DMS114 treated with DMSO at 0.1 percent for 48 hours (cell line): Measurements from ENCODE around the gene HTR7.
"Not testable (repeated sequence)": the region's sequence is repeated elsewhere in the genome, so short reads cannot be mapped to it uniquely, and the experiment has no call there.

Experiments
- DNase-seq: peaks from one replicate; lab custom pipeline; 2025; ENCODE audit not compliant: unreplicated experiment; lab: John Stamatoyannopoulos, UW

HTR7 gene

GRCh38 chr10:90857635-90858460 lies at the start of gene HTR7:
Gene HTR7 (minus strand): TSS chr10:90858039. CDS start chr10:90857671, 368 bp downstream.
- DNase-seq, result no peak

GRCh38 chr10:90906596-90906995 lies 48.8 kb upstream of the HTR7 start:
- no peak for DNase-seq

- no peak for DNase-seq
Measured at GRCh38 chr10:90905925-90906324, 48.1 kb upstream of the HTR7 start.

GRCh38 chr10:90896916-90897315 lies 39.1 kb upstream of the HTR7 start:
- DNase-seq, result not testable (repeated sequence)

- no peak for DNase-seq
Measured at GRCh38 chr10:90893190-90893589, 35.4 kb upstream of the HTR7 start.

GRCh38 chr10:90890347-90890746 lies 32.5 kb upstream of the HTR7 start:
- DNase-seq, result no peak

- no peak for DNase-seq
Measured at GRCh38 chr10:90889636-90890035, 31.8 kb upstream of the HTR7 start.

- DNase-seq, result no peak
Measured at GRCh38 chr10:90888387-90888786, 30.5 kb upstream of the HTR7 start.

GRCh38 chr10:90887555-90887954 lies 29.7 kb upstream of the HTR7 start:
- DNase-seq, result no peak

GRCh38 chr10:90885176-90885575 lies 27.3 kb upstream of the HTR7 start:
- DNase-seq, result no peak

GRCh38 chr10:90884431-90884830 lies 26.6 kb upstream of the HTR7 start:
- no peak for DNase-seq

GRCh38 chr10:90880059-90880719 lies 22.4 kb upstream of the HTR7 start:
- peak; percentile 52 for DNase-seq

GRCh38 chr10:90879062-90879461 lies 21.2 kb upstream of the HTR7 start:
- DNase-seq, result no peak

GRCh38 chr10:90872648-90873020 lies 14.8 kb upstream of the HTR7 start:
- DNase-seq, result no peak

- DNase-seq, result peak; percentile 88
Measured at GRCh38 chr10:90871766-90872647, 14.2 kb upstream of the HTR7 start, which contains the start of gene RPP30. Gene RPP30 (plus strand): TSS chr10:90871974. CDS start chr10:90871987, 13 bp downstream.

- DNase-seq, result peak; percentile 79
Measured at GRCh38 chr10:90871279-90871765, 13.5 kb upstream of the HTR7 start.

- no peak for DNase-seq
Measured at GRCh38 chr10:90866050-90866598, 8.3 kb upstream of the HTR7 start.

GRCh38 chr10:90865401-90865800 lies 7.6 kb upstream of the HTR7 start:
- DNase-seq, result no peak

- peak; percentile 20 for DNase-seq
Measured at GRCh38 chr10:90862908-90863514, 5.2 kb upstream of the HTR7 start.

GRCh38 chr10:90860790-90861189 lies 3.0 kb upstream of the HTR7 start:
- no peak for DNase-seq
